Peyer's patch (tissue), 4 donors: Measurements from ENCODE around the gene RELT. TPM values are rescaled to one million over a fixed set of nuclear protein-coding genes. Genes with fewer than 3 reads are reported as not detected.

Experiments used
- DNase-seq, 3 donors: peaks; one replicate each; pipeline ENCODE4 v3.0.0-alpha.2; 2017 to 2019
- H3K27ac ChIP-seq, 4 donors: fragments of 200-600 bp; sonication (generic); one replicate each; pipeline ENCODE4 v1.5.1; 2016 to 2019
- H3K27me3 ChIP-seq, 2 donors: fragments of 200-600 bp; sonication (generic); one replicate each; pipeline ENCODE4 v1.5.1; 2019
- H3K36me3 ChIP-seq, 3 donors: fragments of 200-600 bp; sonication (generic); one replicate each; pipeline ENCODE4 v1.5.1; 2016 to 2019
- H3K4me1 ChIP-seq, 4 donors: fragments of 200-600 bp; sonication (generic); one replicate each; pipeline ENCODE4 v1.5.1; 2016 to 2019
- H3K4me3 ChIP-seq, 4 donors: fragments of 200-600 bp; sonication (generic); 1 replicate in 3 of 4; 2 replicates in 1 of 4; pipeline ENCODE4 v1.5.1; 2016 to 2019; ENCODE audit warnings: mild to moderate bottlenecking in 1 of 4
- H3K9me3 ChIP-seq, 4 donors: fragments of 200-600 bp; sonication (generic); one replicate each; pipeline ENCODE4 v1.5.1; 2016 to 2019; ENCODE audit warnings: mild to moderate bottlenecking in 1 of 4
- CTCF ChIP-seq, 6 experiments: fragments of 450-650 bp in 4 of 6; fragments of 200-600 bp in 2 of 6; sonication (generic) in 1 of 6; IDR thresholded peaks; one replicate each; pipeline ENCODE4 v1.5.1; 2017 to 2019; ENCODE audit warnings: antibody characterized with exemption in 6 of 6, mild to moderate bottlenecking in 3 of 6, moderate library complexity in 1 of 6
- POLR2A ChIP-seq, 2 donors: fragments of 450-650 bp; IDR thresholded peaks; one replicate each; pipeline ENCODE4 v1.5.1; 2017; ENCODE audit warnings: antibody characterized with exemption in 2 of 2, mild to moderate bottlenecking in 2 of 2, moderate library complexity in 2 of 2
- total RNA-seq, 4 donors: library from RNA; depleted of rRNA; stranded (reverse); fragments of >200 nt; gene quantifications; one replicate each; pipeline ENCODE4 v1.1.0, GENCODE V29; 2016

Gene RELT
- total RNA-seq, 4 donors from 2014 or later: 1.2 to 19.0 (median 4.7) TPM

DNA sequence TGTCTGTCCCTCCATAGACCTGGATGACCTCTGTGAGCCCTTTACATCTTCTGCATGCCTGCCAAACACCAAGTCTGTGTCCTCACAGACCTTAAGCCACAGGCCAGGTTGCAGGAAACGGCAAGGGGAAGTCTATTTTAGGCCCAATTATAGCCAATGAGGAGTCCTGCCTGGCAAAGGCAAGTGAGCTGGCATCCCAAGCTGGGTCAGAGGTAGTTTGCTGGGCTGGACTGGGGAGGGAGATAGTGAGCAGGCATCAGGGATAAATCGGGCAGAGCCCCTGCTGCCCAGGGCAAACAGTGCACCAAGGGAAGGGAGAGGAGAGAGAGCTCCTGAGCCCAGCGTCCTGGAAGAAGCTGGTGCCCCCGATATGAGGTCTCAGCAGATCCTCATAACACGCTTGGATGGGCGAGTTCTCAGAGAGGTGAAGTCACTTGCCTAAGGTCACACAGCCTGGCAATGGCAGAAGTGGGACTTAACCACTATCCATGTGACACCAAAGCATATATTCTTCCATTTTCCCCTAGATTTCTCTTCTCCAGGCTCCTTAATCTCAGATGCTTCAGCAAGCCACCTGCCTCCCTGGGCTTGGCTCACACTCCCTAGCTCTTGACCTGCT lies 3.7 kb upstream of the RELT start:
- TF ChIP-seq CTCF (IDR thresholded peaks at IDR 0.05) (no peak), POLR2A (IDR thresholded peaks at IDR 0.05) (no peak)
- H3K27me3 ChIP-seq: no peaks in the 10 kb centered on the region
- H3K27ac ChIP-seq: peak overlapping the region in 1 of 4 donors; percentile 10
- no peak overlapping the region for H3K4me3 ChIP-seq
- no peaks in the 10 kb centered on the region for H3K9me3 ChIP-seq
- no peak for DNase-seq
- H3K4me1 ChIP-seq: peaks cover 0 to 15% (median 8%) of the 10 kb centered on the region in 4 donors
- no peaks in the 10 kb centered on the region for H3K36me3 ChIP-seq

DNA sequence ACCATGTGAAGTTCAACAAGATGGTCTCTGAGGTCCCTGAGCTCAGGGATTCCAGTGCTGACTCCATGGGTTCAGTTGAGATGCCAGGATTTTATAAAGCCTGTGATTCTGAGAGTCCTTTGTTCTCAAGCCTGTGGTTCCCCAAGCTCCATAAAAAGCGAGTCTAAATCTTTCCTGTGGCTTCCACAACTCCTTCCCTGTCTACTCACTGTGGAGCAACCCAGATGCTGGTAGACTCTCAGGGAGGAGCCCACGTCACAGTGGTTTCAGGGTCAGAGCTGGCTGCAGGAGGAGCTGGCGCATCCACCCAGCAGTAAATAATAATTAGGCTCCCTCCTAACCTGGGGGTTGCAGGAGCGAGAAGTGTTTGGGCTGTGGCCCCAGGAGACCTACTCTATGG lies 2.0 kb upstream of the RELT start:
- no peaks in the 10 kb centered on the region for H3K9me3 ChIP-seq
- TF ChIP-seq CTCF (IDR thresholded peaks at IDR 0.05) (no peak), POLR2A (IDR thresholded peaks at IDR 0.05) (no peak)
- no peaks in the 10 kb centered on the region for H3K27me3 ChIP-seq
- no peak overlapping the region for H3K4me3 ChIP-seq
- no peaks in the 10 kb centered on the region for H3K36me3 ChIP-seq
- H3K4me1 ChIP-seq: peaks cover 0 to 19% (median 11%) of the 10 kb centered on the region in 4 donors
- no peak for DNase-seq
- H3K27ac ChIP-seq: no peak overlapping the region

DNA sequence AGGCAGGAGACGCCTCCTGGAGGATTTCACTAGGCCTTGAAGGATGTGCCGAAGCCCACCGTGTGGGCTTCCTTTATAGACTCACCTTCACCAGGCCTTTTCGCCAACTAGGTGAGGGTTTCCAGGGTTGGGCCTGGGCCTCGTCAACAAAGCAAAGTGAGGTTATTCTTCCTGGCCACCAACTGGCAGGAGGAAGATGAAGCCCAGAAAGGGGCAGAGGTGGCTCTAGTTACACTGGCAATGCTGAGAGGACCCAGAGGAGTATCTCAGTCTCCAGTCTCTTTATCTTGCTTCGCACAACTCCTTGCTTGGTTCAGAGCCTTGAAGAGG lies 404 bp upstream of the RELT start:
- DNase-seq: no peak
- H3K4me3 ChIP-seq: peak overlapping the region; percentile 65 to 99 (median 86)
- H3K9me3 ChIP-seq: no peaks in the 10 kb centered on the region
- peaks cover 0 to 34% (median 14%) of the 10 kb centered on the region in 4 donors for H3K4me1 ChIP-seq
- H3K27me3 ChIP-seq: no peaks in the 10 kb centered on the region
- no peaks in the 10 kb centered on the region for H3K36me3 ChIP-seq
- TF ChIP-seq POLR2A (IDR thresholded peaks at IDR 0.05) (no peak), CTCF (IDR thresholded peaks at IDR 0.05) (no peak)
- H3K27ac ChIP-seq: peak overlapping the region; percentile 82 to 99 (median 89)

DNA sequence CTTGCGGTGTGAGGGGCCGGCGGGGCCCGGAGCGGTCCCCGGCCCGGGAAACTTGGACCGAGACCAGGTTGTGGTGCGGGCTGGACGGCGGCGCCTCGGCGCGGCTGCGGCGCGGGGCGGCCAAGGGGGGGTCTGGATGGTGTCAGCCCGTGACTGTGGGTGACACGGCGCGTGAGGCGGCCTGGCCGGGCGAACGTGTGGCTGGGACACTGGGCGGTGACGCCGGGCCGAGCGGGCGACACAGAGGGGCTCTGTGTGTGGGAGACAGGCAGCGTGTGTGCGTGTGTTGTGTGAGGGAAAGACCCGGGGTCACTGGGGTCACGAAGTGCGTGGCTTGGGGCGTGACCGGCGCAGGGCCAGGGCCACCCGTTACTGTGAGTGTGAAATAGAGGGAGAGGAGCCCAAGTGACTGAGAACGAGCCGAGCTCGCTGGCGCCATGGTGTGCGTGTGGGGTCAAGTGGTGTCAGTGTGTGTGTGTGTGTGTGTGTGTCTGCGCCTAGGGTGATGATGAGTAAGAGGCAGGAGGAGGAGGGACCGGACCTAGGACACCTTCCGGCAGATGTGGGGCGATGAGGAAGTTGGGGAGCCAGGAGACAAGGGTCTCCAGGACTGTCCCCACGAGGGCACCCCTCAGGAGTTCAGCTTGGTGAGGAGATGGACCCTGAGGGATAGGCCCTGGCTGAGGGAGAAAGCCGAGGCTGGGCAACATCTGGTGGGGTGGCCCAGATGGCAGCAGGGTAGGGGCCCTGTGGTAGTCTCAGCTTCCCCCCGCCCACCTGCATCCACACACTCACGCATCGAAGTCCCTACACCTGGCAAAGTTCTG lies 817 bp downstream of the RELT start:
- peak; percentile 68 to 88 (median 79) for DNase-seq
- Histone ChIP-seq H3K4me3 (peak overlapping the region; percentile 65 to 99 (median 86)), H3K27me3 (no peaks in the 10 kb centered on the region), H3K4me1 (peaks cover 0 to 45% (median 20%) of the 10 kb centered on the region in 4 donors), H3K36me3 (no peaks in the 10 kb centered on the region), H3K27ac (peak overlapping the region; percentile 82 to 99 (median 89)), H3K9me3 (no peaks in the 10 kb centered on the region)
- TF ChIP-seq CTCF (IDR thresholded peaks at IDR 0.05) (no peak), POLR2A (IDR thresholded peaks at IDR 0.05) (peak; percentile 21 to 44)

- no peak for DNase-seq
- peaks cover 0 to 59% (median 40%) of the 10 kb centered on the region in 4 donors for H3K4me1 ChIP-seq
- H3K4me3 ChIP-seq: no peak overlapping the region
- H3K9me3 ChIP-seq: no peaks in the 10 kb centered on the region
- TF ChIP-seq CTCF (IDR thresholded peaks at IDR 0.05) (no peak), POLR2A (IDR thresholded peaks at IDR 0.05) (no peak)
- H3K27me3 ChIP-seq: no peaks in the 10 kb centered on the region
- H3K36me3 ChIP-seq: no peaks in the 10 kb centered on the region
- peak overlapping the region in 1 of 4 donors; percentile 99 for H3K27ac ChIP-seq
These were observed 3.1 kb downstream of the RELT start for GRCh38 chr11:73379189-73379880.
